ENCODE results near the gene SERTAD3.

The SERTAD3 gene

DNA sequence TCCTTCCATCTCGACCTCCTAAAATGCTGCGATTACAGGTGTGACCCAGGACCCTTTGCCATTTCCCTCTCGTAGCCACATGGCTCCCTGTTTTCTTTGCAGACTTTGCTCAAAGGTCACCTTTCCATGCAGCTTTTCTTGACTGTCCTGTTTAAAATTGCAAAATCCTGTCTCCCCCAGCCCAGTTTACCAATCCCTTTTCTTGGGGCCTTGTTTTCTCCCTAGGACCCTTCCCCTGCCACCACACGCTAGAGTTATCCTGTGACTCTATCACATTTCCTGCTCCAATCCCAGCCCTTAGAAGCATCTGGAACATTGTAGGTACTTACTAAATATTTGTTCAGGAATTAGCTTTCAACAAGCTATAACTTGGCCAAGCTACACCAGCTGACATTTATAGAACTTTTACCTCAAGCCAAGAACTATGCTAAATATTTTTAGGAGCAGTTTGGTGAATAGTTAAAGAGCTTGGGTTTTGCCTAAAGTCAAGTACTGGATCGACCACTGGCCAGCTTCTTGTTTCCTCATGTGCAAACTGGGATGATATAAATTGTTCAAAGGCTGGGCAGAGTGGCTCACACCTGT, 9.1 kb upstream of the SERTAD3 start:
- TF ChIP-seq POLR2AphosphoS5 (IDR thresholded peaks at IDR 0.05; ENCODE audit: low read depth, low read length) (no peak), SIN3A (IDR thresholded peaks at IDR 0.05; ENCODE audit: borderline replicate concordance, insufficient read depth, low read length) (no peak), FOXP2 (optimal IDR thresholded peaks at IDR 0.05; ENCODE audit: borderline replicate concordance, extremely low read depth, extremely low read length, insufficient read depth) (no peak), TAF1 (IDR thresholded peaks at IDR 0.05; ENCODE audit: borderline replicate concordance, insufficient read depth, low read length) (no peak)
- TF ChIP-seq, protein P1, sequence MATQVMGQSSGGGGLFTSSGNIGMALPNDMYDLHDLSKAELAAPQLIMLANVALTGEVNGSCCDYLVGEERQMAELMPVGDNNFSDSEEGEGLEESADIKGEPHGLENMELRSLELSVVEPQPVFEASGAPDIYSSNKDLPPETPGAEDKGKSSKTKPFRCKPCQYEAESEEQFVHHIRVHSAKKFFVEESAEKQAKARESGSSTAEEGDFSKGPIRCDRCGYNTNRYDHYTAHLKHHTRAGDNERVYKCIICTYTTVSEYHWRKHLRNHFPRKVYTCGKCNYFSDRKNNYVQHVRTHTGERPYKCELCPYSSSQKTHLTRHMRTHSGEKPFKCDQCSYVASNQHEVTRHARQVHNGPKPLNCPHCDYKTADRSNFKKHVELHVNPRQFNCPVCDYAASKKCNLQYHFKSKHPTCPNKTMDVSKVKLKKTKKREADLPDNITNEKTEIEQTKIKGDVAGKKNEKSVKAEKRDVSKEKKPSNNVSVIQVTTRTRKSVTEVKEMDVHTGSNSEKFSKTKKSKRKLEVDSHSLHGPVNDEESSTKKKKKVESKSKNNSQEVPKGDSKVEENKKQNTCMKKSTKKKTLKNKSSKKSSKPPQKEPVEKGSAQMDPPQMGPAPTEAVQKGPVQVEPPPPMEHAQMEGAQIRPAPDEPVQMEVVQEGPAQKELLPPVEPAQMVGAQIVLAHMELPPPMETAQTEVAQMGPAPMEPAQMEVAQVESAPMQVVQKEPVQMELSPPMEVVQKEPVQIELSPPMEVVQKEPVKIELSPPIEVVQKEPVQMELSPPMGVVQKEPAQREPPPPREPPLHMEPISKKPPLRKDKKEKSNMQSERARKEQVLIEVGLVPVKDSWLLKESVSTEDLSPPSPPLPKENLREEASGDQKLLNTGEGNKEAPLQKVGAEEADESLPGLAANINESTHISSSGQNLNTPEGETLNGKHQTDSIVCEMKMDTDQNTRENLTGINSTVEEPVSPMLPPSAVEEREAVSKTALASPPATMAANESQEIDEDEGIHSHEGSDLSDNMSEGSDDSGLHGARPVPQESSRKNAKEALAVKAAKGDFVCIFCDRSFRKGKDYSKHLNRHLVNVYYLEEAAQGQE (IDR thresholded peaks at IDR 0.05; ENCODE audit: insufficient read depth in 1 of 2, low read depth in 2 of 2, low read length in 2 of 2) = no peak

DNA sequence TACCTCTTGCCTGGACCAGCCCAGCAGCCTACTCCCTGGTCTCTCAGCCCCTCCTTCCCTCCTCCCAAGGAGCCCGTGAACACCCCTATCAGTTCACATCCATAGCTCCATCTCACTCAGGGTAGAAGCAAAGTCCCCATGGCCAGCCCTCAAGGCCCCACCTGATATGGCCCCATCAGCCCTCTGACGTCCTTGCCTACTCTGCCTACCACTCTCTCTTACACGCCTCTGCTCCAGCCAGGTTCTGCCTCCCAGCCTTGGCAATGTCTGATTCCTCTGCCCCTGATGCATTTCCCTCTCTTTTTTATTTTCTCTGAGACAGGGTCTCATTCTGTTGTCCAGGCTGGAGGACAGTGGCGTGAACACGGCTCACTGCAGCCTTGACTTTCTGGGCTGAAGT, 7.9 kb upstream of the SERTAD3 start:
- TF ChIP-seq POLR2AphosphoS5 (IDR thresholded peaks at IDR 0.05; ENCODE audit: low read depth, low read length) (no peak), TAF1 (IDR thresholded peaks at IDR 0.05; ENCODE audit: borderline replicate concordance, insufficient read depth, low read length) (no peak), SIN3A (IDR thresholded peaks at IDR 0.05; ENCODE audit: borderline replicate concordance, insufficient read depth, low read length) (no peak), FOXP2 (optimal IDR thresholded peaks at IDR 0.05; ENCODE audit: borderline replicate concordance, extremely low read depth, extremely low read length, insufficient read depth) (no peak)
- TF ChIP-seq, protein P1 (IDR thresholded peaks at IDR 0.05; ENCODE audit: insufficient read depth in 1 of 2, low read depth in 2 of 2, low read length in 2 of 2) = no peak

DNA sequence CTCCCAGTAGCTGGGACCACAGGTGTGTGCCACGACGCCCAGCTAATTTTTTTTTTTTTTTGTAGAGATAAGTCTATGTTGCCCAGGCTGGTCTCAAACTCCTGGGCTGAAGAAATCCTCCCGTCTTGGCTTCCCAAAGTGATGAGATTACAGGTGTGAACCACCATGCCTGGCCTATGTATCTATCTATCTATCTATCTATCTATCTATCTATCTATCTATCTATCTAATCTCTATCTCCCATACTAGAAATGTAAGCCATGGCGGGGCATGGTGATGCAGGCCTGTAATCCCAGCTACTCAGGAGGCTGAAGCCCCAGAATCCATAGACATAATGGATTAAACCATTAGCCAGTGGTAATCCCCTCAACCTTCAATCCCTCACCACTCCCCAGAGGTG, 6.5 kb upstream of the SERTAD3 start:
- TF ChIP-seq TAF1 (IDR thresholded peaks at IDR 0.05; ENCODE audit: borderline replicate concordance, insufficient read depth, low read length) = no peak
- TF ChIP-seq, protein P1 (IDR thresholded peaks at IDR 0.05; ENCODE audit: insufficient read depth in 1 of 2, low read depth in 2 of 2, low read length in 2 of 2) = no peak

DNA sequence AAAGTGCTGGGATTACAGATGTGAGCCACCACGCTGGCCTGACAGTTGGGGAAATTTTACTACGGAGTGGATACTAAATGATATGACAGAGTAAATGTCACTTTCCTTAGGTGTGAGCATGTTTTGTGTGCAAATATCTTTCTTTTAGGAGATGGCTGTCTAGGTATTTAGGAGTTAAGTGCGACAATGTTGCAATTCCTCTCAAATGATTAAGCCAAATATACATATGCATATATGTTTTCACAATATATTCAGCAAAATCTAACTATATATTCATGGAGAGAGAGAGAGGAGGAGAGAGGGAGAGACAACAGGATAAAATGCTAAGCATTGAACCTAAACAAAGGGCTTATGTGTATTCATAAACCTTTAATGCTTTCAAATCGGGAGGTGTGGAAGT, 5.4 kb upstream of the SERTAD3 start:
- no peak for TF ChIP-seq TAF1 (IDR thresholded peaks at IDR 0.05; ENCODE audit: borderline replicate concordance, insufficient read depth, low read length)
- TF ChIP-seq FOXP2 (optimal IDR thresholded peaks at IDR 0.05; ENCODE audit: borderline replicate concordance, extremely low read depth, extremely low read length, insufficient read depth) = no peak
- TF ChIP-seq, protein P1 (IDR thresholded peaks at IDR 0.05; ENCODE audit: insufficient read depth in 1 of 2, low read depth in 2 of 2, low read length in 2 of 2) = no peak
- TF ChIP-seq POLR2AphosphoS5 (IDR thresholded peaks at IDR 0.05; ENCODE audit: low read depth, low read length) = no peak
- no peak for TF ChIP-seq SIN3A (IDR thresholded peaks at IDR 0.05; ENCODE audit: borderline replicate concordance, insufficient read depth, low read length)

DNA sequence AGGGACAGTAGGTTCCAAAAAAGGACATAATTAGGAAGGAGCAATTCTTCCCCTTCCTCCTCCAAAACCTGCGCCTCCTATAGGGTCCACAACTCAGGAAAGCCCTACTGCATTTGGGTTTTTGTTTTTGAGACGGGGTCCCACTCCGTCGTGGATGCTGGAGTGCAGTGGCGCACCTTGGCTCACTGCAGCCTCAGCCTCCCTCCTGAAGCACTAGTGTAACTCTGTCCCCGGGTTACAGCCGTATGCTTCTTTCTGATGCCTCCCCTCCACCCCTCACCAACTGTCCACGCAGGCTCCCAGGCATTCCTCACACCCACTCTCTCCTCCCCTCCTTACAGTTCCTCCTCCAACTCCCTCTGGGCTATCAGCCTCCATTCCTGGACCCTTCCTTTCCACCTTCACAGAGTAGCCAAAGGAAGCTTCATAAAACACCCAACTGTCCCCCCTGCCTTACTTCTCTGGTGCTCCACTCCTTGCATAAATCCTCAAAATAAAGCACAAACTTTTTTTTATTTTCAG, 2.2 kb upstream of the SERTAD3 start:
- no peak for TF ChIP-seq TAF1 (IDR thresholded peaks at IDR 0.05; ENCODE audit: borderline replicate concordance, insufficient read depth, low read length)
- TF ChIP-seq FOXP2 (optimal IDR thresholded peaks at IDR 0.05; ENCODE audit: borderline replicate concordance, extremely low read depth, extremely low read length, insufficient read depth) = no peak
- TF ChIP-seq POLR2AphosphoS5 (IDR thresholded peaks at IDR 0.05; ENCODE audit: low read depth, low read length) = no peak
- no peak for TF ChIP-seq SIN3A (IDR thresholded peaks at IDR 0.05; ENCODE audit: borderline replicate concordance, insufficient read depth, low read length)
- TF ChIP-seq, protein P1 (IDR thresholded peaks at IDR 0.05; ENCODE audit: insufficient read depth in 1 of 2, low read depth in 2 of 2, low read length in 2 of 2) = no peak

Measured in PFSK-1 (cell line).